C4-2B (cell line): ENCODE results near the gene DNAAF8.

Experiments used
- ZFX ChIP-seq: fragments of 450-650 bp; IDR thresholded peaks from 2 replicates; pipeline ENCODE4 v1.6.1; 2017
- TF ChIP-seq, protein P1 (sequence below): fragments of 450-650 bp; conservative IDR thresholded peaks from 2 replicates; pipeline ENCODE4 v1.5.1; 2017; ENCODE audit warnings: mild to moderate bottlenecking

DNA sequence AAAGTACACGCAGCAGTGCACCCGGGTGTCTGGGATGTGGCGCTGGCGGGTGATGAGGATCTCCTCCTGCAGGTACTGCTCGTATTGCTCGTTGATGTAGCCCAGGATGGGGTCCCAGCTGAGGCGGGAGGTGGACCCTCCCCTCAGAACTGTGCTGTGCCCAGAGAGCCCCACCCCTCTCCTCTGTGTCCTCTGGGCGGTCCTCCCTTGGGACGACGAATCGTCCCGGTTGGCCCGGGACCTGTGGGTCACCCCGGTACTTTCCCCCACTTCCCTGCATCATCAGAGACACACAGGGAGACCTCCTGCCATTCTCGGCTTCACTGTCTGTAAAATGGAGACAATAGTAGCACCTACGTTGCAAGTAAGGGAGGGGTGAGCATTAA, 49.6 kb downstream of the DNAAF8 start:
- TF ChIP-seq, protein P1, sequence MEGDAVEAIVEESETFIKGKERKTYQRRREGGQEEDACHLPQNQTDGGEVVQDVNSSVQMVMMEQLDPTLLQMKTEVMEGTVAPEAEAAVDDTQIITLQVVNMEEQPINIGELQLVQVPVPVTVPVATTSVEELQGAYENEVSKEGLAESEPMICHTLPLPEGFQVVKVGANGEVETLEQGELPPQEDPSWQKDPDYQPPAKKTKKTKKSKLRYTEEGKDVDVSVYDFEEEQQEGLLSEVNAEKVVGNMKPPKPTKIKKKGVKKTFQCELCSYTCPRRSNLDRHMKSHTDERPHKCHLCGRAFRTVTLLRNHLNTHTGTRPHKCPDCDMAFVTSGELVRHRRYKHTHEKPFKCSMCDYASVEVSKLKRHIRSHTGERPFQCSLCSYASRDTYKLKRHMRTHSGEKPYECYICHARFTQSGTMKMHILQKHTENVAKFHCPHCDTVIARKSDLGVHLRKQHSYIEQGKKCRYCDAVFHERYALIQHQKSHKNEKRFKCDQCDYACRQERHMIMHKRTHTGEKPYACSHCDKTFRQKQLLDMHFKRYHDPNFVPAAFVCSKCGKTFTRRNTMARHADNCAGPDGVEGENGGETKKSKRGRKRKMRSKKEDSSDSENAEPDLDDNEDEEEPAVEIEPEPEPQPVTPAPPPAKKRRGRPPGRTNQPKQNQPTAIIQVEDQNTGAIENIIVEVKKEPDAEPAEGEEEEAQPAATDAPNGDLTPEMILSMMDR = no peak
- no peak for TF ChIP-seq ZFX
